ENCODE results near the gene DNAJC28.

DNA sequence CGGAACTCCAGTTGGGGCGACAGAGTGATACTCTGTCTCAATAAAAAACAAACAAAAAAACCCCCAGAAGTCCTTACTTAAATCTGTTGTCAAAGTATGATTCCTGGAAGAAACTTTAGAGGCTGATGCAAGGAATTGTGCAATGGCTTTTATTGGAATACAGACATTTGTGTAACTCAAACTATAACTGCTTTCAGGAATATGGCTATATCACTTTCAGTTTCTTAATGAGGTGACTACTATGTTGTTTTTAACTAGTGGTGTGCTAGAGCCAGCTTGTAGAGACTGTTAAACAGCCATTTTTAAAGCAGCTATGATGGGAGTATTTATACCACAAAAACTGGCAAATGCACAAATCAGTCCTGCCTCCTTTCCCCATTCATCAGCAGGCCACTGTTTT is 22.7 kb upstream of the DNAJC28 start:
- TF ChIP-seq EZH2 (IDR thresholded peaks at IDR 0.05; ENCODE audit: borderline replicate concordance, insufficient read depth, low read depth, low read length, poor library complexity, severe bottlenecking), result no peak
- TF ChIP-seq, protein P1, sequence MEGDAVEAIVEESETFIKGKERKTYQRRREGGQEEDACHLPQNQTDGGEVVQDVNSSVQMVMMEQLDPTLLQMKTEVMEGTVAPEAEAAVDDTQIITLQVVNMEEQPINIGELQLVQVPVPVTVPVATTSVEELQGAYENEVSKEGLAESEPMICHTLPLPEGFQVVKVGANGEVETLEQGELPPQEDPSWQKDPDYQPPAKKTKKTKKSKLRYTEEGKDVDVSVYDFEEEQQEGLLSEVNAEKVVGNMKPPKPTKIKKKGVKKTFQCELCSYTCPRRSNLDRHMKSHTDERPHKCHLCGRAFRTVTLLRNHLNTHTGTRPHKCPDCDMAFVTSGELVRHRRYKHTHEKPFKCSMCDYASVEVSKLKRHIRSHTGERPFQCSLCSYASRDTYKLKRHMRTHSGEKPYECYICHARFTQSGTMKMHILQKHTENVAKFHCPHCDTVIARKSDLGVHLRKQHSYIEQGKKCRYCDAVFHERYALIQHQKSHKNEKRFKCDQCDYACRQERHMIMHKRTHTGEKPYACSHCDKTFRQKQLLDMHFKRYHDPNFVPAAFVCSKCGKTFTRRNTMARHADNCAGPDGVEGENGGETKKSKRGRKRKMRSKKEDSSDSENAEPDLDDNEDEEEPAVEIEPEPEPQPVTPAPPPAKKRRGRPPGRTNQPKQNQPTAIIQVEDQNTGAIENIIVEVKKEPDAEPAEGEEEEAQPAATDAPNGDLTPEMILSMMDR (IDR thresholded peaks at IDR 0.05), result no peak
